Prostate gland (tissue), 2 donors: ENCODE measurements around the gene STAT4.

Experiments used
- POLR2A ChIP-seq: fragments of 450-650 bp; IDR thresholded peaks from one replicate; pipeline ENCODE4 v1.6.1; 2016; ENCODE audit warnings: antibody characterized with exemption, mild to moderate bottlenecking
- POLR2AphosphoS5 ChIP-seq: sonication (generic); formaldehyde crosslinking; IDR thresholded peaks from one replicate; pipeline ENCODE4 v1.6.1; 2017; ENCODE audit warnings: antibody characterized with exemption
- TF ChIP-seq, protein P1 (sequence below), 4 experiments: fragments of 200-600 bp in 2 of 4; fragments of 450-650 bp in 2 of 4; sonication (generic) in 2 of 4; IDR thresholded peaks; 1 replicate in 3 of 4; 2 replicates in 1 of 4; pipeline ENCODE4 v1.5.1; 2016 to 2019; ENCODE audit warnings: antibody characterized with exemption in 4 of 4, mild to moderate bottlenecking in 2 of 4, moderate library complexity in 2 of 4

DNA sequence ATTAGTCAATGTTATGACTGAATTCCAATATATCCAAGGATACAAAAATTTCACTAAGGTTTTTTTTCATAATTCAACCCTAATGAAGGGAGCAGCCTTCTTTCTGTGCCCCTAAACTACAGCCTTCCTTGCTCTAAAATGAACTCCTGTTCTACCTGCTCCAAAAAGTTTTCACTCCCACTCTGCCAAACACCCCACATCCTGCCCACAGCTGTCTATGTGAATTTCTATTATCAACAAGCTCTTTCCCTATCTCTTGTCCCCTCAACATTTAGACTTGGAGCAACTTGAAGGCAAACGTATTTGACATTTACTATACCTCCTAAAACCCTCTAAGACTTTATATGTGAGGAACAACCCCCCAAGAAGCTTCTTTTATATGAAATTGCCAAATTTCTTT is 2.5 kb downstream of the STAT4 start:
- TF ChIP-seq POLR2A (no peak), POLR2AphosphoS5 (no peak)
- TF ChIP-seq, protein P1, sequence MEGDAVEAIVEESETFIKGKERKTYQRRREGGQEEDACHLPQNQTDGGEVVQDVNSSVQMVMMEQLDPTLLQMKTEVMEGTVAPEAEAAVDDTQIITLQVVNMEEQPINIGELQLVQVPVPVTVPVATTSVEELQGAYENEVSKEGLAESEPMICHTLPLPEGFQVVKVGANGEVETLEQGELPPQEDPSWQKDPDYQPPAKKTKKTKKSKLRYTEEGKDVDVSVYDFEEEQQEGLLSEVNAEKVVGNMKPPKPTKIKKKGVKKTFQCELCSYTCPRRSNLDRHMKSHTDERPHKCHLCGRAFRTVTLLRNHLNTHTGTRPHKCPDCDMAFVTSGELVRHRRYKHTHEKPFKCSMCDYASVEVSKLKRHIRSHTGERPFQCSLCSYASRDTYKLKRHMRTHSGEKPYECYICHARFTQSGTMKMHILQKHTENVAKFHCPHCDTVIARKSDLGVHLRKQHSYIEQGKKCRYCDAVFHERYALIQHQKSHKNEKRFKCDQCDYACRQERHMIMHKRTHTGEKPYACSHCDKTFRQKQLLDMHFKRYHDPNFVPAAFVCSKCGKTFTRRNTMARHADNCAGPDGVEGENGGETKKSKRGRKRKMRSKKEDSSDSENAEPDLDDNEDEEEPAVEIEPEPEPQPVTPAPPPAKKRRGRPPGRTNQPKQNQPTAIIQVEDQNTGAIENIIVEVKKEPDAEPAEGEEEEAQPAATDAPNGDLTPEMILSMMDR (IDR thresholded peaks at IDR 0.05) = no peak
